DOHH2 (cell line): ENCODE measurements around the gene BACE2.

Experiments used
- CTCF ChIP-seq: fragments of 200-600 bp; sonication (generic); IDR thresholded peaks from one replicate; pipeline ENCODE4 v1.5.1; 2014; ENCODE audit warnings: antibody characterized with exemption, mild to moderate bottlenecking, low read depth, low read length; ENCODE audit not compliant: poor library complexity, severe bottlenecking
- EZH2phosphoT487 ChIP-seq: fragments of 200-600 bp; sonication (generic); IDR thresholded peaks from 2 replicates; pipeline ENCODE4 v1.6.1; 2017; ENCODE audit warnings: borderline replicate concordance, mild to moderate bottlenecking, antibody characterized with exemption, low read length, moderate library complexity, mixed read lengths

GRCh38 chr21:41170859-41171609 is 3.1 kb downstream of the BACE2 start:
- TF ChIP-seq EZH2phosphoT487 (no peak), CTCF (no peak)
